ENCODE results near the gene NAGLU. TPM values are rescaled to one million over a fixed set of nuclear protein-coding genes. Genes with fewer than 3 reads are reported as not detected.

Gene NAGLU
- total RNA-seq, 4 donors from 2014 or later = 56.7 to 140 (median 101) TPM

- intact Hi-C loops (cut with DNase I) = loop anchor here (10.0 kb wide), 1 partner anchor 192 kb away; the partner anchor contains the start of gene RAMP2
- peaks cover 26 to 36% of the 10 kb centered on the region in 2 donors for H3K4me1 ChIP-seq
- no peaks in the 10 kb centered on the region for H3K27me3 ChIP-seq
- TF ChIP-seq CTCF (IDR thresholded peaks at IDR 0.05) = no peak
- TF ChIP-seq POLR2A (IDR thresholded peaks at IDR 0.05) = no peak
- no peak overlapping the region for H3K4me3 ChIP-seq (replicated peaks in 1 of 3)
- DNase-seq = no peak
- H3K36me3 ChIP-seq = peaks cover 54 to 57% of the 10 kb centered on the region in 2 donors
- H3K27ac ChIP-seq = peak overlapping the region in 1 of 3 donors; percentile 83
- H3K9me3 ChIP-seq = no peaks in the 10 kb centered on the region
- 87 to 90% methylated on average over 4 of the region's 4 CpGs for WGBS, 2 donors
Measured at GRCh38 chr17:42573095-42573494, 37.1 kb downstream of the NAGLU start.

- no peaks in the 10 kb centered on the region for H3K27me3 ChIP-seq
- H3K36me3 ChIP-seq = peaks cover 43 to 46% of the 10 kb centered on the region in 2 donors
- H3K9me3 ChIP-seq = no peaks in the 10 kb centered on the region
- H3K4me1 ChIP-seq = peaks cover 25 to 29% of the 10 kb centered on the region in 2 donors
- H3K4me3 ChIP-seq (replicated peaks in 1 of 3) = no peak overlapping the region
- no peak for DNase-seq
- TF ChIP-seq CTCF (IDR thresholded peaks at IDR 0.05) = no peak
- TF ChIP-seq POLR2A (IDR thresholded peaks at IDR 0.05) = no peak
- intact Hi-C loops (cut with DNase I) = loop anchor here (10.0 kb wide), 1 partner anchor 190 kb away; the partner anchor contains the start of gene RAMP2
- H3K27ac ChIP-seq = no peak overlapping the region
- 78 to 83% methylated on average over 3 of the region's 3 CpGs for WGBS, 2 donors
Measured at GRCh38 chr17:42574463-42574862, 38.4 kb downstream of the NAGLU start.

GRCh38 chr17:42577140-42577531 is 41.1 kb downstream of the NAGLU start:
- intact Hi-C loops (cut with DNase I) = loop anchor here (5.0 to 10.0 kb wide), 2 partner anchors 100 to 188 kb away; partner anchors contain the start of genes PLEKHH3 and RAMP2
- no peak for DNase-seq
- peaks cover 39 to 41% of the 10 kb centered on the region in 2 donors for H3K36me3 ChIP-seq
- peak overlapping the region in 1 of 3 donors; percentile 49 for H3K4me3 ChIP-seq (replicated peaks in 1 of 3)
- H3K27ac ChIP-seq = peak overlapping the region in 1 of 3 donors; percentile 86
- no peaks in the 10 kb centered on the region for H3K27me3 ChIP-seq
- peaks cover 13 to 14% of the 10 kb centered on the region in 2 donors for H3K4me1 ChIP-seq
- H3K9me3 ChIP-seq = no peaks in the 10 kb centered on the region
- no peak for TF ChIP-seq POLR2A (IDR thresholded peaks at IDR 0.05)
- no peak for TF ChIP-seq CTCF (IDR thresholded peaks at IDR 0.05)
- WGBS, 2 donors = 3 to 10% methylated on average over 10 to 18 of the region's 18 CpGs

GRCh38 chr17:42577532-42578281 is 41.7 kb downstream of the NAGLU start, which contains the start of gene PSMC3IP:
Gene PSMC3IP (minus strand): TSS chr17:42577729. CDS start chr17:42577686, 43 bp downstream.
- H3K9me3 ChIP-seq = no peaks in the 10 kb centered on the region
- peak in 1 of 2 donors; percentile 88 for TF ChIP-seq POLR2A (IDR thresholded peaks at IDR 0.05)
- TF ChIP-seq CTCF (IDR thresholded peaks at IDR 0.05) = peak in 2 of 6 experiments; percentile 31 to 45
- H3K4me3 ChIP-seq (replicated peaks in 1 of 3) = peak within 1 kb of the TSS; percentile 25 to 49 (median 34)
- 0% methylated on average over 18 to 29 of the region's 52 CpGs for WGBS, 2 donors
- peak; percentile 95 to 96 for DNase-seq
- peaks cover 10 to 13% of the 10 kb centered on the region in 2 donors for H3K4me1 ChIP-seq
- no peaks in the 10 kb centered on the region for H3K27me3 ChIP-seq
- H3K36me3 ChIP-seq = peaks cover 39 to 41% of the 10 kb centered on the region in 2 donors
- intact Hi-C loops (cut with DNase I) = loop anchor here (5.0 to 10.0 kb wide), 2 partner anchors 100 to 187 kb away; partner anchors contain the start of genes PLEKHH3 and RAMP2
- peak within 1 kb of the TSS; percentile 51 to 86 (median 86) for H3K27ac ChIP-seq
